CD14-positive monocyte (primary cell): ENCODE data around the gene HRH4. TPM values are rescaled to one million over a fixed set of nuclear protein-coding genes. Genes with fewer than 3 reads are reported as not detected.

Source experiments
- DNase-seq, 3 donors: peaks; one replicate each; pipeline ENCODE4 v3.0.0-alpha.2; 2011 to 2022
- H2AFZ ChIP-seq: 2 replicates; pipeline ENCODE4 v1.6.0; 2012; ENCODE audit warnings: mild to moderate bottlenecking, low read depth, low read length, inconsistent platforms; ENCODE audit not compliant: insufficient read depth, poor library complexity, severe bottlenecking
- H3K27ac ChIP-seq, 2 donors: 1 replicate in 1 of 2; 2 replicates in 1 of 2; pipeline ENCODE4 v1.5.1; 2012 to 2013; ENCODE audit warnings: low read length in 2 of 2, control low read depth in 1 of 2, inconsistent platforms in 1 of 2, low read depth in 1 of 2, mild to moderate bottlenecking in 1 of 2
- H3K27me3 ChIP-seq, 2 donors: one replicate each; pipeline versions ENCODE4 v1.6.0 to v1.6.1; 2011 to 2013; ENCODE audit warnings: low read length in 2 of 2; ENCODE audit not compliant: control insufficient read depth in 2 of 2, insufficient read depth in 2 of 2
- H3K36me3 ChIP-seq, 2 donors: replicated peaks in 1 of 2; 1 replicate in 1 of 2; 2 replicates in 1 of 2; pipeline versions ENCODE4 v1.5.1 to v1.6.1; 2012 to 2013; ENCODE audit warnings: low read length in 2 of 2, control low read depth in 1 of 2, inconsistent platforms in 1 of 2, mild to moderate bottlenecking in 1 of 2; ENCODE audit not compliant: insufficient read depth in 2 of 2, control insufficient read depth in 1 of 2
- H3K4me1 ChIP-seq, 2 donors: 1 replicate in 1 of 2; 2 replicates in 1 of 2; pipeline versions ENCODE4 v1.5.1 to v1.6.1; 2012 to 2013; ENCODE audit warnings: low read length in 2 of 2, control low read depth in 1 of 2, inconsistent platforms in 1 of 2, mild to moderate bottlenecking in 1 of 2, moderate library complexity in 1 of 2; ENCODE audit not compliant: insufficient read depth in 2 of 2, control insufficient read depth in 1 of 2
- H3K4me2 ChIP-seq: replicated peaks from 2 replicates; pipeline ENCODE3; 2012; ENCODE audit warnings: low read length, moderate library complexity, mild to moderate bottlenecking; ENCODE audit not compliant: poor library complexity, severe bottlenecking; ENCODE audit errors: extremely low read depth
- H3K4me3 ChIP-seq, 3 experiments: fragments of 200-600 bp in 1 of 3; sonication (generic) in 1 of 3; replicated peaks in 1 of 3; 1 replicate in 2 of 3; 2 replicates in 1 of 3; pipeline ENCODE4 v1.5.1; 2011 to 2013; ENCODE audit warnings: low read length in 3 of 3, mild to moderate bottlenecking in 3 of 3, control low read depth in 2 of 3, low read depth in 2 of 3, inconsistent platforms in 1 of 3, moderate library complexity in 1 of 3
- H3K79me2 ChIP-seq: 2 replicates; pipeline ENCODE4 v1.6.0; 2012; ENCODE audit warnings: mild to moderate bottlenecking, control low read depth, inconsistent platforms, low read length, moderate library complexity; ENCODE audit not compliant: insufficient read depth
- H3K9ac ChIP-seq: 2 replicates; pipeline ENCODE4 v1.6.0; 2017; ENCODE audit warnings: low read length, mild to moderate bottlenecking; ENCODE audit not compliant: insufficient read depth, poor library complexity, severe bottlenecking
- H3K9me3 ChIP-seq, 2 donors: replicated peaks in 1 of 2; 1 replicate in 1 of 2; 2 replicates in 1 of 2; pipeline versions ENCODE4 v1.5.1 to v1.6.1; 2012 to 2013; ENCODE audit warnings: low read length in 2 of 2, control low read depth in 1 of 2; ENCODE audit not compliant: control insufficient read depth in 1 of 2, insufficient read depth in 1 of 2
- H4K20me1 ChIP-seq: 2 replicates; pipeline ENCODE4 v1.6.0; 2012; ENCODE audit warnings: mild to moderate bottlenecking, low read length, control low read depth, moderate library complexity; ENCODE audit not compliant: insufficient read depth
- H3K27ac Mint-ChIP-seq, 7 donors: one replicate each; pipeline ENCODE4 v1.8.0; 2020; ENCODE audit warnings: mild to moderate bottlenecking in 7 of 7, mixed read lengths in 7 of 7, moderate library complexity in 6 of 7, inconsistent platforms in 2 of 7
- H3K27me3 Mint-ChIP-seq, 3 donors: one replicate each; pipeline ENCODE4 v1.8.0; 2021 to 2022; ENCODE audit warnings: low read depth in 3 of 3, mild to moderate bottlenecking in 3 of 3, mixed read lengths in 3 of 3, moderate library complexity in 3 of 3, inconsistent platforms in 1 of 3
- H3K36me3 Mint-ChIP-seq, 2 donors: one replicate each; pipeline ENCODE4 v1.8.0; 2020; ENCODE audit warnings: mixed read lengths in 2 of 2, inconsistent platforms in 1 of 2, mild to moderate bottlenecking in 1 of 2
- H3K4me1 Mint-ChIP-seq: one replicate; pipeline ENCODE4 v1.8.0; 2020; ENCODE audit warnings: mild to moderate bottlenecking, mixed read lengths
- H3K4me3 Mint-ChIP-seq, 2 donors: one replicate each; pipeline ENCODE4 v1.8.0; 2020; ENCODE audit warnings: mild to moderate bottlenecking in 2 of 2, mixed read lengths in 2 of 2, moderate library complexity in 1 of 2
- H3K9me3 Mint-ChIP-seq, 7 donors: one replicate each; pipeline ENCODE4 v1.8.0; 2020 to 2022; ENCODE audit warnings: mixed read lengths in 7 of 7, mild to moderate bottlenecking in 6 of 7, moderate library complexity in 6 of 7, inconsistent platforms in 2 of 7
- WGBS: methylation state at CpG from one replicate; pipeline ENCODE4 v1.1.5; 2013; ENCODE audit warnings: missing lambda C conversion rate; ENCODE audit not compliant: insufficient coverage; 5-methylcytosine and 5-hydroxymethylcytosine counted together
- intact Hi-C, 2 donors: fragments of 100-400 bp; cut with micrococcal nuclease; formaldehyde crosslinking; loops; one replicate each; pipeline versions ENCODE4 v1.15.0 to v1.15.1; 2023
- polyA plus RNA-seq, 3 donors: library from polyadenylated mRNA; depleted of rRNA in 1 of 3; unstranded in 2 of 3; stranded (reverse) in 1 of 3; fragments of 300-500 nt in 2 of 3; fragments of >200 nt in 1 of 3; fragmentation: Illumina TruSeq in 2 of 3; gene quantifications; 1 replicate in 2 of 3; 2 replicates in 1 of 3; pipeline ENCODE4 v1.2.3, GENCODE V29; 2012 to 2021
- TF ChIP-seq, protein P1 (sequence below): fragments of 200-600 bp; IDR thresholded peaks from one replicate; pipeline ENCODE4 v1.8.0; 2022; ENCODE audit warnings: antibody characterized with exemption, mild to moderate bottlenecking

Gene HRH4
- polyA plus RNA-seq, 3 donors, result 0.10 TPM; not detected in 2

DNA sequence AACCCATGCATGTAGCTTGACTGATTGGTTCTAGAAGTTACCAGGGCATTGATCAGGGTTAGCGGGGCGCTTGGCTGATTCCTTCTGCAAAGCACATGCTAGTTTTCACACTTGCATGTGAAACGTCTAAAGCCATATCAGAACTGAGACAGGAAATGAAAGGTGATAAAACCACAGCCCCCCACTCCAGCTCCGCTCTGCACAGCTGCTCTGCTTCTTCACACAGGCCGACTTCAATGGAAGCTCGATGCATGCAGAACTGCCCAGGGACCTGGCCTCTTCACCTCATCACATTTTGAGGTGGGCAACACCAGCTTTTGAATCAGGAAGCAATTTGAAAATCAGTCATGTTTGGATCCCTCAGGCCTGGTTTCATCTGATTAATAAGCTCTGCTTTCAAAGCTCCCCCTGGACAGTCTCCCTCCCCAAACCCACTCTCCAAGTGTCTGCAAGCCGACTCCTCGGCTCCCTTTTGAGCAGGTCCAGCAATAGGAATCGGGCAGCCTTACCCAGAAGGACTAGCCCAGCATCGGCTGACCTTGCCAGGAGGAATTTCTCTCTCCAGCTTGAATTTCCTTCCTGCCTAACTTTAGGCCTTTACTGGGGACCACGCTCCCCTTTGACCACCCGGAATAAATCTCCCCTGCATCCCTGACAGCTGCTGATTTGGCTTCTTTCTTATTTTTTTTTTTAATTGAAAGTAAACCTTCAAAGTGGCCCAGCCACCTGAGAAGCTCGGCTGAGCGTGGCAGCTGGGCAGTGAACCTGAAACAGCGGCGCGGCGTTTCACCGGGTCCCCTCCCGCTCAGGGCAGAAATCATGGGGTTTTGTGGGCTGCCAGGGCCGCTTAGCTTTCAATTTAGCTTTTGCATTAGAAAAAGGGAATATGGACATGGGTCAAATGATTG is 31.7 kb downstream of the HRH4 start:
- Histone ChIP-seq H3K9me3 (no peaks in the 10 kb centered on the region), H3K36me3 (no peaks in the 10 kb centered on the region), H3K27ac (no peak overlapping the region), H3K27me3 (no peaks in the 10 kb centered on the region), H3K4me3 (no peak overlapping the region), H3K79me2 (no peaks in the 10 kb centered on the region), H4K20me1 (no peaks in the 10 kb centered on the region), H3K9ac (no peak overlapping the region), H3K4me1 (no peaks in the 10 kb centered on the region), H3K4me2 (no peak overlapping the region), H2AFZ (no peak overlapping the region)
- peaks cover 0 to 4% (median 0%) of the 10 kb centered on the region in 3 donors for H3K27me3 Mint-ChIP-seq
- intact Hi-C loops, result no loop called here
- H3K4me1 Mint-ChIP-seq, result peaks cover 11% of the 10 kb centered on the region
- DNase-seq, result no peak
- no peaks in the 10 kb centered on the region for H3K36me3 Mint-ChIP-seq
- no peak overlapping the region for H3K4me3 Mint-ChIP-seq
- TF ChIP-seq, protein P1, sequence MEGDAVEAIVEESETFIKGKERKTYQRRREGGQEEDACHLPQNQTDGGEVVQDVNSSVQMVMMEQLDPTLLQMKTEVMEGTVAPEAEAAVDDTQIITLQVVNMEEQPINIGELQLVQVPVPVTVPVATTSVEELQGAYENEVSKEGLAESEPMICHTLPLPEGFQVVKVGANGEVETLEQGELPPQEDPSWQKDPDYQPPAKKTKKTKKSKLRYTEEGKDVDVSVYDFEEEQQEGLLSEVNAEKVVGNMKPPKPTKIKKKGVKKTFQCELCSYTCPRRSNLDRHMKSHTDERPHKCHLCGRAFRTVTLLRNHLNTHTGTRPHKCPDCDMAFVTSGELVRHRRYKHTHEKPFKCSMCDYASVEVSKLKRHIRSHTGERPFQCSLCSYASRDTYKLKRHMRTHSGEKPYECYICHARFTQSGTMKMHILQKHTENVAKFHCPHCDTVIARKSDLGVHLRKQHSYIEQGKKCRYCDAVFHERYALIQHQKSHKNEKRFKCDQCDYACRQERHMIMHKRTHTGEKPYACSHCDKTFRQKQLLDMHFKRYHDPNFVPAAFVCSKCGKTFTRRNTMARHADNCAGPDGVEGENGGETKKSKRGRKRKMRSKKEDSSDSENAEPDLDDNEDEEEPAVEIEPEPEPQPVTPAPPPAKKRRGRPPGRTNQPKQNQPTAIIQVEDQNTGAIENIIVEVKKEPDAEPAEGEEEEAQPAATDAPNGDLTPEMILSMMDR, result no peak
- peaks cover 0 to 5% (median 0%) of the 10 kb centered on the region in 7 donors for H3K9me3 Mint-ChIP-seq
- WGBS, result 83% methylated on average over 19 of the region's 21 CpGs
- H3K27ac Mint-ChIP-seq, result peak overlapping the region in 1 of 7 donors; percentile 58

DNA sequence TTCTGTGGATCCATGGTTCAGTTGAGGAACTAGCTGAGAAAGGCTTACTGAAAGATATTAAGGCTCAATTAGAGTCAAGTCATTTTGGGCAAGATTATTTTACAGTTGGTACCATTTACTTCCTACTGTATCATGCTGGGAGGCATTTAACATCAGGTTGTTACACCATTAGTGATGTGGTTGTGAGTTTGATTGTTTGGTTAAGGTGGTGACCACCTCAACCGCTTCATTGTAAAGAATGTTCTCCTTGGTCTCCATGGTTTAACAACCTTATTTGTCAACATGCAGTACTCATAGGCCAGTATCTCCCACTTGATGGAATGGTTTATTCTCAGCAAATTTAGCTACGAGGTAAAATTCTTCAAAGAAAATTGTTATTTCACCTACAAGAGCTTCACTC is 34.1 kb downstream of the HRH4 start:
- H2AFZ ChIP-seq, result no peak overlapping the region
- no peaks in the 10 kb centered on the region for H3K4me1 ChIP-seq
- no peaks in the 10 kb centered on the region for H3K79me2 ChIP-seq
- H3K36me3 ChIP-seq, result no peaks in the 10 kb centered on the region
- H3K4me2 ChIP-seq, result no peak overlapping the region
- H3K9me3 ChIP-seq, result no peaks in the 10 kb centered on the region
- Mint-ChIP-seq H3K4me1 (no peaks in the 10 kb centered on the region), H3K27ac (no peak overlapping the region), H3K27me3 (peaks cover 0 to 2% (median 0%) of the 10 kb centered on the region in 3 donors), H3K4me3 (no peak overlapping the region), H3K36me3 (no peaks in the 10 kb centered on the region), H3K9me3 (peaks cover 0 to 5% (median 0%) of the 10 kb centered on the region in 7 donors)
- no peak overlapping the region for H3K4me3 ChIP-seq
- no peaks in the 10 kb centered on the region for H4K20me1 ChIP-seq
- TF ChIP-seq, protein P1, result no peak
- no peak overlapping the region for H3K27ac ChIP-seq
- no peaks in the 10 kb centered on the region for H3K27me3 ChIP-seq
- H3K9ac ChIP-seq, result no peak overlapping the region
- WGBS, result no CpG with 5 or more reads among the region's 2 CpGs
- intact Hi-C loops, result no loop called here
- no peak for DNase-seq
